T-helper 22 cell (primary cell): ENCODE data around the gene EEF1E1.
"Not testable (repeated sequence)": the region's sequence is repeated elsewhere in the genome, so short reads cannot be mapped to it uniquely, and the experiment has no call there.

Experiments
- DNase-seq: peaks from one replicate; pipeline ENCODE4 v3.0.0-alpha.2; 2020; ENCODE audit warnings: low read depth

The EEF1E1 gene

GRCh38 chr6:8063761-8064637, 38.3 kb downstream of the EEF1E1 start, which contains the start of gene BLOC1S5:
Gene BLOC1S5, minus strand, starts transcription at chr6:8064389. Its CDS starts 13 bp downstream, at chr6:8064376.
- DNase-seq: peak; percentile 93

- no peak for DNase-seq
Observed at GRCh38 chr6:8061736-8062135, 40.6 kb downstream of the EEF1E1 start.

- no peak for DNase-seq
Observed at GRCh38 chr6:8060346-8060745, 42.0 kb downstream of the EEF1E1 start.

GRCh38 chr6:8059129-8059528, 43.2 kb downstream of the EEF1E1 start:
- no peak for DNase-seq

GRCh38 chr6:8057793-8058192, 44.6 kb downstream of the EEF1E1 start:
- DNase-seq: no peak

GRCh38 chr6:8057263-8057662, 45.1 kb downstream of the EEF1E1 start:
- no peak for DNase-seq

GRCh38 chr6:8054276-8054675, 48.1 kb downstream of the EEF1E1 start:
- no peak for DNase-seq

GRCh38 chr6:8047541-8048292, 54.6 kb downstream of the EEF1E1 start:
- no peak for DNase-seq

GRCh38 chr6:8045769-8046168, 56.6 kb downstream of the EEF1E1 start:
- not testable (repeated sequence) for DNase-seq

- DNase-seq: no peak
Observed at GRCh38 chr6:8043221-8043620, 59.1 kb downstream of the EEF1E1 start.

GRCh38 chr6:8041913-8042583, 60.3 kb downstream of the EEF1E1 start:
- no peak for DNase-seq

GRCh38 chr6:8034107-8034506, 68.2 kb downstream of the EEF1E1 start:
- DNase-seq: not testable (repeated sequence)

- DNase-seq: no peak
Observed at GRCh38 chr6:8030920-8031319, 71.4 kb downstream of the EEF1E1 start.
